Measurements from ENCODE around the gene FBLN1. TPM values are rescaled to one million over a fixed set of nuclear protein-coding genes. Genes with fewer than 3 reads are reported as not detected.

The FBLN1 gene
- total RNA-seq, 1 donor from 2014 or later = 238 TPM

- Mint-ChIP-seq H3K27me3 (ENCODE audit: unreplicated experiment) (peaks cover 7% of the 10 kb centered on the region), H3K27ac (ENCODE audit: unreplicated experiment) (peak overlapping the region; percentile 53), H3K4me1 (ENCODE audit: unreplicated experiment) (peaks cover 12% of the 10 kb centered on the region), H3K36me3 (ENCODE audit: low read depth, unreplicated experiment) (peaks cover 9% of the 10 kb centered on the region), H3K9me3 (ENCODE audit: unreplicated experiment) (no peaks in the 10 kb centered on the region), H3K4me3 (ENCODE audit: unreplicated experiment) (no peak overlapping the region)
- TF ChIP-seq, protein P1, sequence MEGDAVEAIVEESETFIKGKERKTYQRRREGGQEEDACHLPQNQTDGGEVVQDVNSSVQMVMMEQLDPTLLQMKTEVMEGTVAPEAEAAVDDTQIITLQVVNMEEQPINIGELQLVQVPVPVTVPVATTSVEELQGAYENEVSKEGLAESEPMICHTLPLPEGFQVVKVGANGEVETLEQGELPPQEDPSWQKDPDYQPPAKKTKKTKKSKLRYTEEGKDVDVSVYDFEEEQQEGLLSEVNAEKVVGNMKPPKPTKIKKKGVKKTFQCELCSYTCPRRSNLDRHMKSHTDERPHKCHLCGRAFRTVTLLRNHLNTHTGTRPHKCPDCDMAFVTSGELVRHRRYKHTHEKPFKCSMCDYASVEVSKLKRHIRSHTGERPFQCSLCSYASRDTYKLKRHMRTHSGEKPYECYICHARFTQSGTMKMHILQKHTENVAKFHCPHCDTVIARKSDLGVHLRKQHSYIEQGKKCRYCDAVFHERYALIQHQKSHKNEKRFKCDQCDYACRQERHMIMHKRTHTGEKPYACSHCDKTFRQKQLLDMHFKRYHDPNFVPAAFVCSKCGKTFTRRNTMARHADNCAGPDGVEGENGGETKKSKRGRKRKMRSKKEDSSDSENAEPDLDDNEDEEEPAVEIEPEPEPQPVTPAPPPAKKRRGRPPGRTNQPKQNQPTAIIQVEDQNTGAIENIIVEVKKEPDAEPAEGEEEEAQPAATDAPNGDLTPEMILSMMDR (IDR thresholded peaks at IDR 0.05; ENCODE audit: unreplicated experiment) = no peak
- DNase-seq (ENCODE audit: low spot score) = no peak
These were observed 80.8 kb downstream of the FBLN1 start for GRCh38 chr22:45583504-45583903.

- H3K27ac Mint-ChIP-seq (ENCODE audit: unreplicated experiment) = no peak overlapping the region
- no peaks in the 10 kb centered on the region for H3K9me3 Mint-ChIP-seq (ENCODE audit: unreplicated experiment)
- H3K4me3 Mint-ChIP-seq (ENCODE audit: unreplicated experiment) = no peak overlapping the region
- TF ChIP-seq, protein P1 (IDR thresholded peaks at IDR 0.05; ENCODE audit: unreplicated experiment) = no peak
- peaks cover 9% of the 10 kb centered on the region for H3K36me3 Mint-ChIP-seq (ENCODE audit: low read depth, unreplicated experiment)
- H3K4me1 Mint-ChIP-seq (ENCODE audit: unreplicated experiment) = peaks cover 12% of the 10 kb centered on the region
- peaks cover 7% of the 10 kb centered on the region for H3K27me3 Mint-ChIP-seq (ENCODE audit: unreplicated experiment)
- no peak for DNase-seq (ENCODE audit: low spot score)
These were observed 81.5 kb downstream of the FBLN1 start for GRCh38 chr22:45584121-45584570.

GRCh38 chr22:45584621-45585436 lies 82.1 kb downstream of the FBLN1 start:
- no peaks in the 10 kb centered on the region for H3K9me3 Mint-ChIP-seq (ENCODE audit: unreplicated experiment)
- no peak overlapping the region for H3K27ac Mint-ChIP-seq (ENCODE audit: unreplicated experiment)
- TF ChIP-seq, protein P1 (IDR thresholded peaks at IDR 0.05; ENCODE audit: unreplicated experiment) = no peak
- no peak for DNase-seq (ENCODE audit: low spot score)
- H3K36me3 Mint-ChIP-seq (ENCODE audit: low read depth, unreplicated experiment) = peaks cover 9% of the 10 kb centered on the region
- H3K4me1 Mint-ChIP-seq (ENCODE audit: unreplicated experiment) = peaks cover 12% of the 10 kb centered on the region
- peaks cover 5% of the 10 kb centered on the region for H3K27me3 Mint-ChIP-seq (ENCODE audit: unreplicated experiment)
- no peak overlapping the region for H3K4me3 Mint-ChIP-seq (ENCODE audit: unreplicated experiment)

- no peaks in the 10 kb centered on the region for H3K9me3 Mint-ChIP-seq (ENCODE audit: unreplicated experiment)
- H3K36me3 Mint-ChIP-seq (ENCODE audit: low read depth, unreplicated experiment) = peaks cover 9% of the 10 kb centered on the region
- H3K4me3 Mint-ChIP-seq (ENCODE audit: unreplicated experiment) = no peak overlapping the region
- H3K27me3 Mint-ChIP-seq (ENCODE audit: unreplicated experiment) = peaks cover 5% of the 10 kb centered on the region
- no peak overlapping the region for H3K27ac Mint-ChIP-seq (ENCODE audit: unreplicated experiment)
- DNase-seq (ENCODE audit: low spot score) = no peak
- peaks cover 12% of the 10 kb centered on the region for H3K4me1 Mint-ChIP-seq (ENCODE audit: unreplicated experiment)
- TF ChIP-seq, protein P1 (IDR thresholded peaks at IDR 0.05; ENCODE audit: unreplicated experiment) = no peak
These were observed 82.7 kb downstream of the FBLN1 start for GRCh38 chr22:45585437-45585755.

DNA sequence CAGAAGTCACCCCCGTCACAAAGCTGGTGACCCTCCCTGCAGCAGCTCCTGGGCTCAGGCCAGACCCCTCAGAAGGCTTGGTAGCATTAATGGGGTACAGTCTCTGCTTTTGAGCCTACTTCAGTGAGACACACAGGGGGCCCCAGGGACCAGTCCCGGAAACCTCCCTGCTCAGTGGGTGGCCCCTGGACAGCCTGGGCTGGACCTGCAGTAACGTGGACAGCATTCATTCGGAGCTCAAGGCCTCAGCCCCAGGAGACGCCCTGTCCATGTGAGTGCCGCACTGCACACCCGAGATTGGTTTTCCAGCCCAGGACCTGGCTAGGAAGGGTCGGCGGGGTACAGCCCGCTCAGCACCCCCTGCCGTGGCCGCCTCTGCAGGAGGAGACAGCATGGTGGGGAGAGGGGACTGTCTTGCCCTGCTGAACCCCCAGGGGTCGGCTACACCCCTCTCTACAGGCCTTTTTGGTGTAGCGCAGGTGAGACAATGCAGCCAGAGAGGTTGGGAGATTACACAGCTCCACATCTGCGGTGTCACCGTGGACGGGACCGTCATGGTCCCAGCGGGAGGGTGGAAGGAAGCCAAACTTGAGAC lies 83.4 kb downstream of the FBLN1 start:
- Mint-ChIP-seq H3K36me3 (ENCODE audit: low read depth, unreplicated experiment) (peaks cover 9% of the 10 kb centered on the region), H3K27me3 (ENCODE audit: unreplicated experiment) (peaks cover 5% of the 10 kb centered on the region), H3K9me3 (ENCODE audit: unreplicated experiment) (no peaks in the 10 kb centered on the region), H3K4me3 (ENCODE audit: unreplicated experiment) (no peak overlapping the region), H3K4me1 (ENCODE audit: unreplicated experiment) (peaks cover 12% of the 10 kb centered on the region), H3K27ac (ENCODE audit: unreplicated experiment) (no peak overlapping the region)
- TF ChIP-seq, protein P1 (IDR thresholded peaks at IDR 0.05; ENCODE audit: unreplicated experiment) = no peak
- no peak for DNase-seq (ENCODE audit: low spot score)

Measured in endothelial cell (in vitro differentiated cells).